GM12801 (cell line): ENCODE data around the gene ISM1.

Source experiments
- CTCF ChIP-seq: IDR thresholded peaks from one replicate; pipeline ENCODE4 v1.5.1; 2011; ENCODE audit warnings: control low read depth; ENCODE audit not compliant: insufficient read length; ENCODE audit errors: extremely low read depth

ISM1 gene

GRCh38 chr20:13288357-13288756, 67.3 kb downstream of the ISM1 start:
- TF ChIP-seq CTCF = no peak

DNA sequence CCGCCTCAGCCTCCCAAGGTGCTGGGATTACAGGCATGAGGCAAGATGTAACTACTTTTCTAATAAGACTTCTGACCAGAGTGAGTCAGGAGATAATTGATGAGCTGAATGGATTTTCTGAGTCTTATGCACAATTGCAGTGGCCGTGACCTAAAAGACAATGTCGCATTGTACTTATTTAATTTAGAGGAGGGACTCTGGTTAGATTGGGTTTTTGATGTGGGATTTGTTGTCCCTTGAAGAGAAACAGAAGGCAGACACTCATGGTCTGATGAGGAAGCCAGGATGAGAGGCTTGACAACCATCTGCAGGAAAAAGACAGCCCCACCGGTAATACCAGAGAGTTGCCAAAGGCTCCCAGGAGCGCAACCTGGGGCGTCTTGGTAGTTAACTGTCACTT, 68.0 kb downstream of the ISM1 start:
- no peak for TF ChIP-seq CTCF

- TF ChIP-seq CTCF = no peak
Measured at GRCh38 chr20:13290724-13291123, 69.7 kb downstream of the ISM1 start.

DNA sequence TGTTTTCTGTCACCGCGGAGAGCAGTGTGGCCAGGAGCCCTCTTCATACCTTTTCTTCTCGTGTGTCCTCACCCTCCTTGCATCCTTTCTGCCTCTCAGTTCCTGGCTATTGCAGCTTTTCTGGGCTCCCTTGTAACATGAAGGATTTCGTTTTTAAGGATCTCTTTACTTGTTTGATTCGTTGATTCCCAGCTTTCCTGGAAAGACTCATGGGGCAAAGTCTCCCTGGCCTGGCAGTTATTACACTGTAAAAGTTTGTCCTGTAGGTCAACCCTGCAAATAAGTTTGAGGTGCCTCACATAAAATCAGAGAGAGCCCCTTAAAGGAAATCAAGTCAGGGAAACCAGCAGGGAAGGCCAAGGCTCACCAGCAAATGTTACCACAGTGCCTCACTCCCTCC, 70.1 kb downstream of the ISM1 start:
- TF ChIP-seq CTCF = no peak

GRCh38 chr20:13292201-13292885, 71.3 kb downstream of the ISM1 start:
- TF ChIP-seq CTCF = no peak

DNA sequence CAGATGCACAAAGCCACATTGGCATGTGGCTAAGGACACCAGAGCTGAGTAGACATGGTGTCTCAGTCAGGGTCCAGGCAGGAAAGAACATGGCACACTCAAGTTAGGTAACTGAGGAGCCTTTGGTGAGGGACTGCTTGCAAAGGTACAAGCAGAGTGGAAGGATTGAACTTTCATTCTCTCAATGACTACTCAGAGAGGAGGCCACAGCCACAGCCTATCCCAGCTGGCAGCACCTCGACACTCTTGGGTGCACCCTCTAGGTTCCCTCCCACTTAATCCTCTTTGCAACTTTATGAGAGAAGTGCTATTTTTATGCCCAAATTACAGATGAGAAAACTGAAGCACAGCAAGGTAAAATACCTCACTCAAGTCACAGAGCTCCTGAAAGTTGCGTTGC, 73.4 kb downstream of the ISM1 start:
- TF ChIP-seq CTCF = no peak

GRCh38 chr20:13295637-13296036, 74.6 kb downstream of the ISM1 start:
- no peak for TF ChIP-seq CTCF

DNA sequence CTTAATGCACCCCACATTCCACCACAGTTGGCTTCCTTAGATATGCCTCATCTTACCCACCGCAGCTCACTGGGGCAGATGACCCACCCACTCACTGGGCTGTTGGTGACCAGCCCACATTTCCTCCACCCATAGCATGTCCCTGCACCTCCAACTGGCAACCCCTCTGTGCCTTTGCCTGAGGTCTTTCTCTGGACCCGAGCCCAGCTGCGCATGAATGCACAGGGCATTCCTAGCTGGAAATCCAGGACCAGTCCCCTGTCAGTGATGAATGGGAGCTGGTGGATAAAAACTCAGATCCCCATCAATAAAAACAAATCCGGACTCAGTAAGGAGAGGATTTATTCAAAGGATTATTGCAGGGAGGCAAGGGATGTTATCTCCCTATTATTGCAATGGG, 75.0 kb downstream of the ISM1 start:
- TF ChIP-seq CTCF = no peak
